HG03571 (cell line): ENCODE results near the gene MRPL27.

ENCODE experiments used
- ATAC-seq: cut with Tn5 transposase; IDR thresholded peaks from one replicate; pipeline ENCODE4 v1.9.1; 2021; ENCODE audit not compliant: unreplicated experiment

MRPL27 gene

DNA sequence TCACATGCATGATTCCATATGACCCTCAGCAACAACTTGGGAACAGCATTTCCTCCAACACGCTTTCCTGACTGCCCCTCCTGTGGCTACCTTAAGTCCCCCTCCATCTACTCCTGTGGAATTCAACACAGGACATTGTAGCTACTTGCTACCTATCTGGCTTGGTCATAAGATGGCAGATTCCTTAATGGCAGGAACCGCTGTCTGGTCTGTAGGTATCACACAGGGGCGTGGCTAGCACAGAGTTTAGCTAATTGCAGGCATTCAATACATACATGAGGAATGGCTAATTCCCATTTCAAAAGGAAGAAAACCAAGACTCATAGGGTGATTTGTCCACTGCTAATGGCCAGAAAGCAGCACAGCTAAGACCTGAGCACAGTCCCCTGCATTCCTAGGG is 15.7 kb upstream of the MRPL27 start:
- no peak for ATAC-seq

DNA sequence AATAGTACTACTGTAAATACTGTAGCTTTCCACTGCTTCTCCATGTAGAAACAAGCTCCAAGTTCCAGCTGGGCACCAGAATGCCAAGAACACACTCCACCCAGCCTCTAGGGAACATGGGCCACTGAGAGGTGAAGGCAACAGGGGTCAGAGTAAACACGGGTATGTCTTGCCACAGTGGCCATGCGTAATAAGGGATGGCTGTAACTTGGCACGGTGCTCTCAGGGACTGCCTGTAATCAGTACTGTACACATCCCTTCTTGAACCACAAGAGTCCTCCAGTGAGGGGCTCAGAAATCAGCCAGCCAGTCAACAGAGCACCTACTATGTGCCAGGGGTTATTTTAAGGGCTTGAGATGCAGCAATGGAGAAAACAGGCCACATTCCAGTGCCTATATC is 13.5 kb upstream of the MRPL27 start:
- ATAC-seq = no peak

DNA sequence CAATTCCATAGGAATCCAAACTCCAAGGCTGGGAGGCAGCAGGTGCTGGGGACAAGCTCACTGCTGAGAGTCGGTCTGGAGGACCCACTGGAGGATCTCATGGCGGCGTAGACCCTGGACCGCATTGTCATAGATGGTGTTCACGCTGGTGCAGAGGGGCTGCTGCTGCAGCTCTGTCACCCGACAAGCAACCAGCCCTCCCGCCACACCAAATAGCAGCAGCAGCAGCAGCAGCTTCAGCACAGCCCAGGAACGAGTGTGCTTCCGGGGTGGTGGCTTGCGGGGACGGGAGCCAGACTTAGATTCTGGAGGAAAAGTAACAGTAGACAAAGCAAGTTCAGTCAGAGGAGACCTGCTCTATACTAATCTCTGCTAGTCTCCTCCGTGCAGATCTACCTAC is 9.9 kb upstream of the MRPL27 start:
- ATAC-seq = no peak

DNA sequence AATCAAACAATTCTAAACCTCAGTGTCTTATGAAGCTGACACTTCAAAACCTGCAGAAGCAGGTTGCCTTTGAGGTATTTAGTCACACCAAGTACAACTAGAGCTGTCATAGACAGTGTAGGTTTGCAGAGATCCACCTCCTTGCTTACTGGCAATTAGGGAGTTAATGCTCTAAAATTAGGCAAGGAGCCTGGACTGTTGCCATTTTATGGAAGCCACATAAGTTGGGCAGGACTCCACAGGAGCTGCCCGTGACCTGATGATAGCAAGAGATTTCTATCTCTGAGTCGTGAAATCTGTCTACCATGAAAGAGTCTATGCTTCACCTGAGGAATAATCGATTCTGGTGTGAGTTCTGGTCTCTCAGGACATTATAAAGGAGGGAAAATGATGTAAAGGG is 8.9 kb upstream of the MRPL27 start:
- no peak for ATAC-seq

DNA sequence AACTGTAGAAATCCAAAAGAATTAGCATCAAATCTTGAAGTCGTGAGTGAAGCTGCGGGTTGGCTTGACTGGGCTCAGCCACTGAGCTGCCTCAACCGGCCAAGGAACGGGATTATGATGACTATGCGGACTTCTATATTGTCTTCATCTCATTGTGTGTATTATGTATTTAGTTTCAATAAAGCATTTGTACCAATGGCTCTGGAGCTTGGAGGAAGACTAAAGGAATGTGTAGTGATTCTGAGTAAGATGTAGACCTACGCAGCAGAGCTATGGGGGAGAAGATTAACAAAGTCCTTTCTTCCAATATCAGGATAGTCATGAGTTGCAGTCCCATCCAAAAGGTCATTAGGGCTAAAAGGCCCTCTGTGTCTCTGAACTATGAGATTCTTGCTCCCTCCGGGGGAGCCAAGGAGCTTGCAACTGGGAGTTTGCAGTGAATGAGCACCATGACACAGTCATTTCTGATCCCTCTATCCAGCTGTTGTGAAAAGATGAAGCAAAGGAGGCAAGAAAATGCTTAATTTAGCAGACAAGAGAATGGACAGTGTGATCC is 8.4 kb upstream of the MRPL27 start:
- ATAC-seq = no peak

DNA sequence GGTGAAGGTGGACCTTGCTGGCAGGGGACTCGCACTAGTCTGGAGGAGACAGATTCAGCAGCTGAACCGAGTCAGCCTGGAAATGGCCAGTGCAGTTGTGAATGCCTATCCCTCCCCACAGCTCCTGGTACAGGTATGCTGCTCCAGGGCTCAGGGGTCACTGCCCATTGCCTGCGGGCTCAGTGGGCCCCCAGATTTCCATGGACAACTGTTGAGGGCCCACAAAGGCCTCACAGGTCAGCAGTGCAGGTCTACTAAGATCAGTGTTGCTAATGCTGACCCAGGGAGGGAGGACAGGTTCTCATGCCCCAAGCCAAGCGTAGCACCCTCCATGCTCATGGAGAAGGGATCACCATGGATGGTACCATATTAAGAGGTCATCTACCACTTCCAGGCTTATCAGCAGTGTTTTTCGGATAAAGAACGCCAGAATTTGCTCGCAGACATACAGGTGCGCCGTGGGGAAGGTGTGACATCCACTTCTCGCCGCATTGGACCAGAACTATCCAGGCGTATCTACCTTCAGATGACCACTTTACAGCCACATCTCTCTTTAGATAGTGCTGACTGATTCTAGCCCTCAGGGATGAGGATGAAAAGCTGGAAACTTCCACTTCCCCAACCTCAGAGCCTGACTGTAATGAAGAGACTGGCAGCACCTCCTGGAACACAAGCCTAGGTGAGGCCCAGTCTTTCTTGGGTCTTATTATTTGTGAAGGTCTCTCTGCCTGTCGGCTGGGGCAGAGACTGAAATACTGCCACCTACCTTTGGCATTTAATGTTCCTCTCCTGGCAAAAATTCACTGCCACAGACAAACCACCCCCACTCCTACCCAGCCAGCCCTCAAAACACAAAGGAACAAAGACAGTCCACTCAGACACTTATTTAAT is 7.6 kb upstream of the MRPL27 start:
- no peak for ATAC-seq

DNA sequence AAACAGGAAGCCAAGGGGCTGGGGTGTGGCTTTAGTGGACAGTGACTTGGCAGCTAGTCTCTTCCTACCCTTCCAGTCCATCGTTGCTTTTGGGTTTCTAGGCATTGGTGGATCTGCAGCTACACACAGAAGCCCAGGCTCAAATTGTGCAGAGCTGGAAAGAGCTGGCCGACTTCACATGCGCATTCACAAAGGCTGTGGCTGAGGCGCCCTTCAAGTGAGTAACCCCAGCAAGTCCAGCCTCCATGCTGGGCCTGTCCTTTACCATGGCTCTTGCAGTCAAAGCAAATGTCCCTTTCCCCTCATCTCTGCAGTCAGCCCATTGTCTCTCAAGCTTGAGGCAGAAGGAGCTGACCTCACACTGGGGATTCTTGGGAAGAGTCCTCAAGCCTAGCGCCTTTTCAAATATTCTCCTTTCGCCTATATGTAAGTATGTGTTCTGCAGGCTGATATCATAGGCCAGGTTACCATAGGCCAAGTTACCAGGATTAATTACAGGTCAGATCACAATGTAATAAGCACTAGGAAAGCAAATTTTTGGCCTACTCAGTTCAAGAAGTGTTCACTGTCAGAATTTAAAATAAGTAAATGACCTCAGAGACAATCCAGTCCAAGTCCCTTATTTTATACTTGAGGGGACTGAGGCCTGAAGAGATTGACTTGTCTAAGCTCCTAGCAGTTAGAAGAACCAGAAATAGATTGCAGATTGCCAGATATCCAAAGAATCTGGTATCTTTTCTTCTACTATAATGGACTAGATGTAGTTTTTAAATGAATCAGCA is 6.6 kb upstream of the MRPL27 start:
- ATAC-seq = no peak

DNA sequence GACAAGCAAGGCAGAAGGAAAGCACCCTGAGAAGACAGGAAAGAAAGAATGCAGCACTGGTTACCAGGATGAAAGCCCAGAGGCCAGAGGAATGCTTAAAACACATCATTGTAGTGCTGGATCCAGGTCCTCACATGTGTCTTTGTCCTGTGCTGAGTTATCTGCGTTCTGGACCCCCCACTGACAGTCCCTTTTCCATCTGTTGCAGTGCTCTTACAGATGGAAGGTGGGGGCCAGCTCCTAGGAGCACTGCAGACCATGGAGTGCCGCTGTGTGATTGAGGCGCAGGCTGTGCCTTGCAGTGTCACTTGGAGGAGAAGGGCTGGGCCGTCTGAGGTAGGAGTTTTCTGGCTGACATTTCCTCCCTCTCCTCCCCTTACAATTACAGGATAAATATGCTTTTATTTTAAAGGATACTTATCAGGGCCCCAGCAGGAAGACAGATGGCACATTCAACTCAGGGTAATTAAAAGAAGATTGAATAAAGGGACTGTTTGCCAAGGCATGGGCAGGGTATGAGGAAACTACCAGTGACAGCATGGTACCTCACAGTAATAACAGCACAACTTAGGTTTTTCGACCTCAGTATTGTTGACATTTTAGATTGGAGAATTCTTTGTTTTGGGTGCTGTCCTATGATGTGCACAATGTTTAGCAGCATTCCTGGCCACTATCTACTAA is 3.0 kb upstream of the MRPL27 start:
- ATAC-seq = no peak

DNA sequence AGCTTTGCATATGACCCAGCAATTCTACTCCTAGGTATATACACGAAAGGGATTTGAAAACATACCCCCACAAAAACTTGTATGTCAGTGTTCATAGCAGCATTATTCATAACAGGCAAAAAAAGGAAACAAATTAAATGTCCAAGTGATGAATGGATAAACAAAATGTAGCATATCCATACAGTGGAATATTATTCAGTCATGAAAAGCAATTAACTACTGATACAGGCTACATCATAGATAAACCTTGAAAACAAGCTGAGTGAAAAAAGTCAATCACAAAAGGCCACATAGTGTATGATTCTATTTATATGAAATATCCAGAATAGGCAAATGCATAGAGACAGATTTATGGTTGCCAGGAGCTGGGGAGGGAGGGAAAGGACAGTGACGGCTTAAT is 721 bp upstream of the MRPL27 start:
- no peak for ATAC-seq

DNA sequence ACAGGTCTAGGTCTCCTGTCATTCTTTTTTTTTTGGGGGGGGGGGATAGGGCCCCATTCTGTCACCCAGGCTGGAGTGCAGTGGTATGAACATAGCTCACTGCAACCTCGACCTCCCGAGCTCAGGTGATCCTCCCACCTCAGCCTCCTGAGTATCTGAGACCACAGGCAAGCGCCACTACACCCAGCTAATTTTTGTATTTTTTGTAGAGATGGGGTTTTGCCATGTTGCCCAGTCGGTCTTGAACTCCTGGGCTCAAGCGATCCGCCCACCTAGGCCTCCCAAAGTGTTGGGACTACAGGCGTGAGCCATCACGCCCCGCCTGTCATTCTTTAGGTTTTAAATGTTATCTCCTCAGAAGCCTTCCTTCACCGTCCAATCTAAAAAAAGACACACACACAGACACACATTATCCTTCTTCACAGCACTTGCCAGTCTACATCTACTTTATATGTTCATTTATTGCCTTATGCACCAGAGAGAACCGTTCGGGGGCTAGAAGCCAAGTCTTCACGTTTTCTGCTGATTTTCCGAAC is 694 bp downstream of the MRPL27 start:
- no peak for ATAC-seq

DNA sequence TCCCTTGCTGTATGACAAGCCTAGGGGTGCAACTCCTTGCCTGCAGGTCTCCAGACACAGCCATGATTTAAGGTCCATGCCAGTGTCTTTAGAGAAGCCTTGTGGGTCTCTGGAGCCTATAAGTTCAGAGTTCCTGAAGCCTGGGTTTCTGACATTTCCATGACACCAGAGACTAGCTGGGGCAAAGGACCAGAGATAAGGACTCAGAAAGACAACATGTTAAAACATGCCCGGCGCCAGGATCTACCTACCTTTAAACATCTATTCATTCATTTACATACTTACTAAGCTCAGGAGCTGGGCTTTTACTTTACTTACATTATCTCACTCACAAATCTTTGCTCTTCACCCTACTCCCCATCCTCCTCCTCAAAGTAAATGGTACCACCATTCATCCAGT is 1.5 kb downstream of the MRPL27 start:
- no peak for ATAC-seq

DNA sequence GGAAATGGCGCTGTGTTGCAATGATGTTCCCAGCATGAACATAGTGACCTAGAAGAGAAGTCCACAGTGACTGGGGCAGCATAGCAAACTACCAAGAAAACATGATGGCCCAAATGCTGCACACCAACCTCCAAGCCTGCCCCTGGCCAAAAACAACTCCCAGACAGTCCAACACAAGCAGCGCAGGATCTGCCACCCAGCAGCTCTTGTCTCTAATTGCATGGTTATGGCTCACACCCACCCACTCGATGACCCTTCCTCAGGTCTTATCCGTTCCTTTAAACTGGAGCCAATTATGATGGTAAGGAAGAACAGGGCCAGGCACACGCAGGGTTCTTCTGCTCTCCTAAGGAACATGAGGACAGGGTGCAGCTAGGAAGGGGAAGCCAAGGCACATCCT is 2.9 kb downstream of the MRPL27 start:
- ATAC-seq = no peak

DNA sequence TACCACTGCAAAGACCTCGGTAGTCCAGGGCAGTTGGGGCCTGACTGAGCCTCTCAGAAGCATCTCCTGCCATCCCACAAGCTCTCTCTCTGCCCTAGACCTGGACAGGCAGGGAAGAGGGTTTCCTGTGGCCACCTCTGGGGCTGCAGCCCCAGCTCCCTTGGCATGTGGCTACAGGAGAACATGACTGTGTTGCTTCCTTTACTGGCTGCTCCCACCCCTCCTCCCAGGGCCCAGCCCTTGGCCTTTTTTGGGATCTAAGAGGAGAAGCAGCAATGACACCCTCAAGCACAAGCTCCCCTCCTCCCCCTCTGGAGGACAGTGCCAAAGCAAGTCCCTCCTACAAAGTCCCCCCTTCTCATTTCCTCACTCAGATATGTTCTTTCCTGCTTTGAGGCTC is 5.6 kb downstream of the MRPL27 start:
- no peak for ATAC-seq

DNA sequence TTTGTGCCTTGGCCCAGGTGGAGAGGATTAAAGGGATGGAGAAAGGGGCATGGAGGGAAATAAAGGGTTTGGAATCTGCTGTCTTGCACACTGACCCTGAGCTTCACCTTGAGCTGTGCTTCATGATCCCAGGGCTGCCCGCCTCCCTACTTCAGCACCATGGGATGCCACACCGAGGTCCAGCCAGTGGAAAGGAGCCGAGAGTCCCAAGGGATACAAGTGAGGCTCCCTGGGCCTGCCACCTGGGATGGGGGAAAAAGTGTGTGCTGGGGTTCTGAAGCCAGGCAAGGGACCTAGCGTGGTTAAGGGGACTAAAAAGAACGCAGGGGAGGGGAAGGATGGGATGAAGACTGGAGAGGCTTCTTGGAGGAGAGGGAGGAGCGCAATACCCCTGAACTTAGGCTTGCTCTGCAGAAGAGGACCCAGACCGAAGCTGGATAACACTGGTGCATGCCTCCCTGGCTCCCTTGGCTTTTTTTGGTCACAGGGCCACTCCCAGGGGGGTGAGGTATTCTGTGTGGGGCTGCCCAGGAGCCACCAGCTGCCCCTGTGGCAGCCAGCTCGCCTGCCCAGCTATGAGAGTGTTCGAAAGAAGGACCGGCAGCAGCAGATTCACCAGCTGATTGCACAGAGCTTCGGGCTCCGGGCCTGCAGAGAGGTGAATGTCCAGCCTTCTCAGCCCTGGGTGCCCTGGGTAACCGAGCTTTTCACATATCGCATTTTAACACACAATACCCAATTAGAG is 7.2 kb downstream of the MRPL27 start:
- ATAC-seq = no peak

DNA sequence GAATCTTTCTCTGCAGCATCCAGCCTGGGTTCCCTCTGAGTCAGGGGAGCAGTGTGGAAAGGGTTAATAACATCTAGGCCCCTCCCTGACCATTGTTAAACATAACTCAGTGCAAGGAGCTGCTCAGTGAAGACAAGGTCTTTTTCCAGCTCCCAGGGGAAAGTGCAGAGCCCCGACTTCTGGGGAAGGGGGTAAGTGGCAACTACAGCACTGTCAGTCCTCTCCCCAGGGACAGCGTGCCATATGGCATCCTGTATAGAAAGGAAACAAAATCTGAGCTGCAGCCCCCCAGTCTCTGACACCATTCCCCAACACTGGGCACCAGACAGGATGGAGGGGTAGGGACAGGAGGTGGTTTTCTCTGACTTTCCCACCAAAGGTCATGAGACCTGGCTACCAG is 7.8 kb downstream of the MRPL27 start:
- ATAC-seq = no peak

DNA sequence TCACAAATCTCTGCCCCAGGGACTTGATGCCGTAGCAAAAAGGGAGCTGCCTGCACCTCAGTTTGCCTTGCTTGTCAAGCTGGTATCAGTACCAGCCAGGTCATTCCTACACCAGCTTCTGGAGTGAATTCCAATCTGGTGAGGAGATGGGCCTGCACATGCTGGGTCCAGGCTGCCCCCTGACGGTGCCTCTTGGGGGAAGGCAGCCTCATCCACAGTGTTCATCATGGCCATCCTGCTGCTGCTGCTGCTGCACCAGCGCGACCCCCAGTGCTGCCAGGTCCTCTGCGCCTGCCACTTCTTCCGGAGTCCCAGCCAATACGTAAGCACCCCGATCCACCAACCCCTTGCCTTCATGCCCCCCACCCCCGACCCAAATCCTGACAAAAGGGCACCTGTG is 8.3 kb downstream of the MRPL27 start:
- ATAC-seq = no peak

DNA sequence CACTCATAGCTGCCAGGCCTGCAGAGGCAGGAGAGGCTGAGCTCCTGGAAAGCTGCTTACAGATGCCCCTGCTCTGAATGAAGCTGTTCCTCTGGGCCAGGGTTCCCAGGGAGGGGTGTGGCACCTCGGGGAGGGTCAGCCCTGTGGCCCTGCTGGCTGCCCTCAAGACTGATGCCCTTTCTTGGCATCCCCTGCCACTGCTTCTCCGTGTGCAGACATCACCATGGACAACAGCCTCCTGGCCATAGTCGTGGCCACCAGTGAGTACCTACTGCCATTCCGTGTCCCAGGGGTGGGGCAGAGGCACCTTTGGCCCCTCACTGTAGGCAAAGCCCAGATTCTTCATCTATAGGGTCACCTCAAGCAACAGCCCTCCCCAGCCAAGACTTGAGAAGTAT is 8.9 kb downstream of the MRPL27 start:
- ATAC-seq = no peak

DNA sequence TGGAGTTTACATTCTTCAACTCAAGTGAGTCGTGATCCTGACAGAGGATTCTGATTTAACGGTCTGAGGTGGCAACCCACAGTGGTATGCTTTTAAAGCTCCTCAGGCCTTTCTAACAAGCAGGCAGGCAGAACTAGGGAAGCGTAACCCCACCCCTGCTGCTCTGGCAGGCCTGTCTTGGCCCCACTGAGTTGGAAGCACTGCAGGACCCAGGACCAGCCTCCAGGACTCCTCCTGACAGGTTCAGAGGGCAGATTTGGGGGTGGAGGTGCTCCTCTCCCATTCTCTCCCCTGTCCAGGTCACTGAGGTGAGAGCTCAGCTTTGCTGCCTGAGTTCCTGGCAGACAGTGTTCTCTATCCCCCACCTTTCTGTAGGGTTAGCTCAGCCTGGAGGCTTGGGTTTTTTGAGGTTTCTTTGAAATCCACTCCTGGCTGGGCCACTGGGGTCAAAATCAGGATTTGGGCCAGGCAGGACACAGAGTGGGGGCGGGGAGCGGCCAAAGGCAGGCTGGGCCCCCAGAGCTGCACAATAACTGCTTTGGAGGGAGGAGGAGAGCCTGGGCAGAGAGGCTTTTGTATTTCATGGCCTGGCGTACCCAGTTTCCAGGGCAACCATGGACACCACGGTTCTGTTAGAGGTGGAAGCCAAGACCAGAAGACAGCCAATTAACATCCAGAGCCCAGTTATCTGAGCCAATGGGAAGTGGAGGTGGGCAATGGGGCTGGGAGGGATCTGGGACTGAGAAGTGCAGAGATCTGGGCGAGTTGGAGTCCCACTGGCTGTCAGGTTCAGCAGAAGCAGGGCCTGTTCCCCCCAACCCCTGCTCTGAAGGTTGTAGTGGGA is 9.5 kb downstream of the MRPL27 start:
- no peak for ATAC-seq

DNA sequence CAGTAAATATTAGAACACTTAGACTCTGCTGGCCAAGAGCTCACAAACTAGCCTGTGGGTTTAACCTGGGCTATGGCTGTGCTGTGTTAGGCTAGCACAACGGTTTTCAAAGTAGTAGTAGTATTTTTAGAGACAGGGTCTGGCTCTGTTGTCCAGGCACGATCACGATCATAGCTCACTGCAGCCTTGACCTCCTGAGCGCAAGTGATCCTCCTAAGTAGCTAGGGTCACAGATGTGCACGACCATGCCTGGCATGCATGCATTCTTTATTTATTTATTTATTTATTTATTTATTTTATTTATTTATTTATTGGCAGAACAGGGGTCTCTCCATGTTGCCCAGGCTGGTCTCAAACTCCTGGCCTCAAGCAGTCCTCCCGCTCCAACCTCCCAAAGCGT is 10.3 kb downstream of the MRPL27 start:
- ATAC-seq = no peak
